ENCODE data around the gene SKP1. TPM values are rescaled to one million over a fixed set of nuclear protein-coding genes. Genes with fewer than 3 reads are reported as not detected.

The SKP1 gene
- total RNA-seq, 1 experiment from 2014 or later, result 411 TPM

- CTCF ChIA-PET, result interaction anchor here (2.7 to 6.6 kb wide), 2 partner anchors 103 to 116 kb away, joined by 14 to 126 read pairs; no protein-coding TSS in a partner anchor
- Mint-ChIP-seq H3K9me3 (ENCODE audit: low read depth, unreplicated experiment) (no peaks in the 10 kb centered on the region), H3K36me3 (ENCODE audit: insufficient read depth, unreplicated experiment) (peaks cover 40% of the 10 kb centered on the region), H3K27ac (ENCODE audit: unreplicated experiment) (no peak overlapping the region), H3K4me3 (ENCODE audit: low read depth, unreplicated experiment) (no peak overlapping the region), H3K27me3 (ENCODE audit: unreplicated experiment) (no peaks in the 10 kb centered on the region), H3K4me1 (ENCODE audit: low read depth, unreplicated experiment) (peaks cover 25% of the 10 kb centered on the region)
- no TSS peak for BruUV-seq (replicated peaks)
- TF ChIP-seq, protein P1, sequence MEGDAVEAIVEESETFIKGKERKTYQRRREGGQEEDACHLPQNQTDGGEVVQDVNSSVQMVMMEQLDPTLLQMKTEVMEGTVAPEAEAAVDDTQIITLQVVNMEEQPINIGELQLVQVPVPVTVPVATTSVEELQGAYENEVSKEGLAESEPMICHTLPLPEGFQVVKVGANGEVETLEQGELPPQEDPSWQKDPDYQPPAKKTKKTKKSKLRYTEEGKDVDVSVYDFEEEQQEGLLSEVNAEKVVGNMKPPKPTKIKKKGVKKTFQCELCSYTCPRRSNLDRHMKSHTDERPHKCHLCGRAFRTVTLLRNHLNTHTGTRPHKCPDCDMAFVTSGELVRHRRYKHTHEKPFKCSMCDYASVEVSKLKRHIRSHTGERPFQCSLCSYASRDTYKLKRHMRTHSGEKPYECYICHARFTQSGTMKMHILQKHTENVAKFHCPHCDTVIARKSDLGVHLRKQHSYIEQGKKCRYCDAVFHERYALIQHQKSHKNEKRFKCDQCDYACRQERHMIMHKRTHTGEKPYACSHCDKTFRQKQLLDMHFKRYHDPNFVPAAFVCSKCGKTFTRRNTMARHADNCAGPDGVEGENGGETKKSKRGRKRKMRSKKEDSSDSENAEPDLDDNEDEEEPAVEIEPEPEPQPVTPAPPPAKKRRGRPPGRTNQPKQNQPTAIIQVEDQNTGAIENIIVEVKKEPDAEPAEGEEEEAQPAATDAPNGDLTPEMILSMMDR (IDR thresholded peaks at IDR 0.05; ENCODE audit: unreplicated experiment), result no peak
- intact Hi-C loops (cut with micrococcal nuclease; ENCODE audit: unreplicated experiment), result no loop called here
- DNase-seq, result no peak
These were observed 33.9 kb downstream of the SKP1 start for GRCh38 chr5:134142806-134143205.

GRCh38 chr5:134142052-134142451, 34.7 kb downstream of the SKP1 start:
- H3K4me1 Mint-ChIP-seq (ENCODE audit: low read depth, unreplicated experiment), result peaks cover 22% of the 10 kb centered on the region
- H3K9me3 Mint-ChIP-seq (ENCODE audit: low read depth, unreplicated experiment), result no peaks in the 10 kb centered on the region
- TF ChIP-seq, protein P1 (IDR thresholded peaks at IDR 0.05; ENCODE audit: unreplicated experiment), result no peak
- H3K27ac Mint-ChIP-seq (ENCODE audit: unreplicated experiment), result no peak overlapping the region
- no peaks in the 10 kb centered on the region for H3K27me3 Mint-ChIP-seq (ENCODE audit: unreplicated experiment)
- CTCF ChIA-PET, result interaction anchor here (1.7 to 6.6 kb wide), 3 partner anchors 13 to 115 kb away, joined by 7 to 126 read pairs (median 14); no protein-coding TSS in a partner anchor
- BruUV-seq (replicated peaks), result no TSS peak
- intact Hi-C loops (cut with micrococcal nuclease; ENCODE audit: unreplicated experiment), result no loop called here
- peaks cover 32% of the 10 kb centered on the region for H3K36me3 Mint-ChIP-seq (ENCODE audit: insufficient read depth, unreplicated experiment)
- no peak overlapping the region for H3K4me3 Mint-ChIP-seq (ENCODE audit: low read depth, unreplicated experiment)
- DNase-seq, result no peak

- no peaks in the 10 kb centered on the region for H3K27me3 Mint-ChIP-seq (ENCODE audit: unreplicated experiment)
- H3K9me3 Mint-ChIP-seq (ENCODE audit: low read depth, unreplicated experiment), result no peaks in the 10 kb centered on the region
- no TSS peak for BruUV-seq (replicated peaks)
- H3K4me3 Mint-ChIP-seq (ENCODE audit: low read depth, unreplicated experiment), result no peak overlapping the region
- TF ChIP-seq, protein P1 (IDR thresholded peaks at IDR 0.05; ENCODE audit: unreplicated experiment), result no peak
- H3K4me1 Mint-ChIP-seq (ENCODE audit: low read depth, unreplicated experiment), result peaks cover 17% of the 10 kb centered on the region
- no peak for DNase-seq
- intact Hi-C loops (cut with micrococcal nuclease; ENCODE audit: unreplicated experiment), result no loop called here
- H3K36me3 Mint-ChIP-seq (ENCODE audit: insufficient read depth, unreplicated experiment), result peaks cover 31% of the 10 kb centered on the region
- H3K27ac Mint-ChIP-seq (ENCODE audit: unreplicated experiment), result no peak overlapping the region
- CTCF ChIA-PET, result interaction anchor here (0.8 to 6.6 kb wide), 13 partner anchors 8 to 137 kb away, joined by 3 to 126 read pairs (median 6); partner anchors contain the start of gene VDAC1
These were observed 35.3 kb downstream of the SKP1 start for GRCh38 chr5:134141331-134142050.

DNA sequence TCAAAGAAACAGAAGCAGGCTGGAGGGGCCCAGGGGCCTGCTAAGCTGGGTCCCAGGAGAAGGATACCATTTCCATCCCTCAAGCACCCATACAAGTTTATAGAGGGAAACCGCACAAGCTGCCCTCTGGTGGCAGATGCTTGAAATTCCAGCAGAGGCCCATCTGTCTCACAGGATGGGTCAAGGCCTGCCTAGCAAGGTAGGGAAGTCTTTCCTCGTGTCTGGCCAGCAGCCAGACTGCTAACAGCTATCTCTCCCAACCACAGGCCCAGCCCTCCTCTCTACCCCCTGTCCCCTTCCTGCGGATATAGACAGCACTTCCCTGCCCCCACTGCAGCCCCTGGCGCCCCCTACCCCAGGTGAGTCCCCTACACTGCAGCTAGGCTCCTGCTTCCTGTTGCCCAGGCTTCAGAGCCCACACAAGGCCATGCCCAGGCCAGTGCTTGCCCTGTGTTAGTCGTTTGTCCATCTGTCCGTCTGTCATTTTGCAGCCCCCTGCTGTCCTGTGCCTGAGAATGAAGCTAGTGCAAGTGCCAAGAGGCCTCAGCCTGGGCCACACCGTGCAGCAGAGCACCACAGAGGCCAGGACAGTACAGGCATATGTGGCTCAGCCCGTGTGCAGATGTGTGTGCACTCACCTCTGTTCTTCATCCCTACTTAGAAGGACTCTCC, 36.1 kb downstream of the SKP1 start:
- no peaks in the 10 kb centered on the region for H3K27me3 Mint-ChIP-seq (ENCODE audit: unreplicated experiment)
- intact Hi-C loops (cut with micrococcal nuclease; ENCODE audit: unreplicated experiment), result loop anchor here (1.0 kb wide), 2 partner anchors 39 to 101 kb away; no protein-coding TSS in a partner anchor
- BruUV-seq (replicated peaks), result no TSS peak
- TF ChIP-seq, protein P1 (IDR thresholded peaks at IDR 0.05; ENCODE audit: unreplicated experiment), result peak; percentile 94
- peak; percentile 78 for DNase-seq
- no peaks in the 10 kb centered on the region for H3K9me3 Mint-ChIP-seq (ENCODE audit: low read depth, unreplicated experiment)
- H3K36me3 Mint-ChIP-seq (ENCODE audit: insufficient read depth, unreplicated experiment), result peaks cover 26% of the 10 kb centered on the region
- no peak overlapping the region for H3K4me3 Mint-ChIP-seq (ENCODE audit: low read depth, unreplicated experiment)
- CTCF ChIA-PET, result interaction anchor here (0.7 to 6.6 kb wide), 16 partner anchors 9 to 136 kb away, joined by 3 to 126 read pairs (median 5); partner anchors contain the start of genes TCF7 and VDAC1
- H3K27ac Mint-ChIP-seq (ENCODE audit: unreplicated experiment), result no peak overlapping the region
- peaks cover 16% of the 10 kb centered on the region for H3K4me1 Mint-ChIP-seq (ENCODE audit: low read depth, unreplicated experiment)

Measured in Calu3 (cell line).